ENCODE measurements around the gene C20orf204.

C20orf204 gene

DNA sequence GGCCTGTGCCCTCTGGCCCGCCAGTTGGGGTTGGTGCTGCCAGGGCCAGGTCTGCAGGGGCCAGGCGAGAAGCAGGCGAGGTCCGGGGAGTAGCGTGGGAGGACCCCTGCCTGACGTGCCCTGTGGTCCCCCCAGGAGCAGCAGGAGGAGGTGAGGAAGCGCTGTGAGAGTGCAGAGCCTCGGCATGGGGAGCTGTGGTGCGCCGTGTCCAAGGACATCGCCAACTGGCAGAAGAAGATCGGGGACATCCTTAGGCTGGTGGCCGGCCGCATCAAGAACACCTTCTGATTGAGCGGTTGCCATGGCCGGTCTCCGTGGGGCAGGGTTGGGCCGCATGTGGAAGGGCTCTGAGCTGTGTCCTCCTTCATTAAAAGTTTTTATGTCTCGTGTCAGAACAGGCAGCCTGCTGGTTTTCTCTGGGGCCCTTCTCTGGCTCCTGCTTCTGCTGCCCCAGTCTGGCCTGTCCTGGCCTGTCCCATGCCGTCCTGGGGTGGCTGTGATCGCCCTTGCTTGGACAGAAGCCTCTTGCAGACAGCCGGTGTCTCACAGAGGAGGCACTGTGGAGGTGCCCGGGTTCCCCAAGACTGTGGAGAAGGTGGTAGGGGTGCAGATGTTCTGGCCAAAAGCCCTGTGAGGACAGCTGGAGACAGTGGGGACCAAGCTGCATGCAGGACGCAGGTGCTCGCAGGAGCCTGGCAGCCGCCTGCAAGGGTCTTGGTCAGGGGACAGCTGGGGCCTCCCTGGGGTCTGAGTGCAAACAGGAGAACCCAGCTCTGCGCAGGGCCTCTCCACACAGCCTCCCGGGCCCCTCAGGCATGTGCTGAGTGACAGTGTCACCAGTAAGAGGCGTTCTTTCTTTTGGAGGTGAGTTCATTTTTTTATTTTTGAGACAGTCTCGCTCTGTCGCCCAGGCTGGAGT lies 3.0 kb upstream of the C20orf204 start:
- H3K27ac ChIP-seq, result peak overlapping the region; percentile 33
- DNase-seq (ENCODE audit: low spot score), result no peak
- TF ChIP-seq, protein P1, sequence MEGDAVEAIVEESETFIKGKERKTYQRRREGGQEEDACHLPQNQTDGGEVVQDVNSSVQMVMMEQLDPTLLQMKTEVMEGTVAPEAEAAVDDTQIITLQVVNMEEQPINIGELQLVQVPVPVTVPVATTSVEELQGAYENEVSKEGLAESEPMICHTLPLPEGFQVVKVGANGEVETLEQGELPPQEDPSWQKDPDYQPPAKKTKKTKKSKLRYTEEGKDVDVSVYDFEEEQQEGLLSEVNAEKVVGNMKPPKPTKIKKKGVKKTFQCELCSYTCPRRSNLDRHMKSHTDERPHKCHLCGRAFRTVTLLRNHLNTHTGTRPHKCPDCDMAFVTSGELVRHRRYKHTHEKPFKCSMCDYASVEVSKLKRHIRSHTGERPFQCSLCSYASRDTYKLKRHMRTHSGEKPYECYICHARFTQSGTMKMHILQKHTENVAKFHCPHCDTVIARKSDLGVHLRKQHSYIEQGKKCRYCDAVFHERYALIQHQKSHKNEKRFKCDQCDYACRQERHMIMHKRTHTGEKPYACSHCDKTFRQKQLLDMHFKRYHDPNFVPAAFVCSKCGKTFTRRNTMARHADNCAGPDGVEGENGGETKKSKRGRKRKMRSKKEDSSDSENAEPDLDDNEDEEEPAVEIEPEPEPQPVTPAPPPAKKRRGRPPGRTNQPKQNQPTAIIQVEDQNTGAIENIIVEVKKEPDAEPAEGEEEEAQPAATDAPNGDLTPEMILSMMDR (conservative IDR thresholded peaks at IDR 0.05; ENCODE audit: low read depth), result no peak
- ChIA-PET CTCF (interaction anchor here (0.6 to 1.0 kb wide), 2 partner anchors 19 to 24 kb away, joined by 3 to 4 read pairs; no protein-coding TSS in a partner anchor), POLR2A (ENCODE audit: low non-redundant PET) (no interaction called here)

DNA sequence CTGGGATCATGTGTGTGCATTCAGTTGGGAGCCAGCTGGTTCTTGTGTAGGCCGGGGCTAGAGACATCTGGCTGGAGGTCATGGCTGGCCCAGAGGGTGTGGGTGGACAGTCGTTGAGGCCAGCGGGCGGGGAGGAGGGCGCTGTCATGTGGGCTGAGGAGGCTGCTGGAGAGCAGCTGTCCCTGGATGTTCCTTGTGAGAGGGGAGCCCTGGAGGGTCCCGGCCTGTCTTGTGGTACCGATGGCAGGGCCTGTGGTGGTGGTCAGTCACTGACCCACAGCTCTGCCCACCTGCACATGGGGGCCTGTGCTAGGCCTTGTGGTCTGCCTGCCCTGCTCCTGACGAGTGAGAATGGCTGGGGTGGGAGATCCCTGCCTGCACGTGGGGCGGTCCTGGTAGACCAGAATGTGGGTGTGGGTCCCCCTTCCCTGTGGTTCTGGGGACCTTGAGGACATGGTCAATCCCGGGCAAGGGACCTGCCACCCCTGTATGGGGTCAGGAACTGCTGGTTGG lies 1.9 kb upstream of the C20orf204 start:
- CTCF ChIA-PET, result interaction anchor here (0.9 kb wide), 1 partner anchor 36 kb away, joined by 5 read pairs; no protein-coding TSS in a partner anchor
- TF ChIP-seq, protein P1 (conservative IDR thresholded peaks at IDR 0.05; ENCODE audit: low read depth), result no peak
- peak overlapping the region; percentile 33 for H3K27ac ChIP-seq
- DNase-seq (ENCODE audit: low spot score), result no peak
- POLR2A ChIA-PET (ENCODE audit: low non-redundant PET), result interaction anchor here (0.7 kb wide), 1 partner anchor 29 kb away, joined by 6 read pairs; the partner anchor contains the start of gene TCEA2

DNA sequence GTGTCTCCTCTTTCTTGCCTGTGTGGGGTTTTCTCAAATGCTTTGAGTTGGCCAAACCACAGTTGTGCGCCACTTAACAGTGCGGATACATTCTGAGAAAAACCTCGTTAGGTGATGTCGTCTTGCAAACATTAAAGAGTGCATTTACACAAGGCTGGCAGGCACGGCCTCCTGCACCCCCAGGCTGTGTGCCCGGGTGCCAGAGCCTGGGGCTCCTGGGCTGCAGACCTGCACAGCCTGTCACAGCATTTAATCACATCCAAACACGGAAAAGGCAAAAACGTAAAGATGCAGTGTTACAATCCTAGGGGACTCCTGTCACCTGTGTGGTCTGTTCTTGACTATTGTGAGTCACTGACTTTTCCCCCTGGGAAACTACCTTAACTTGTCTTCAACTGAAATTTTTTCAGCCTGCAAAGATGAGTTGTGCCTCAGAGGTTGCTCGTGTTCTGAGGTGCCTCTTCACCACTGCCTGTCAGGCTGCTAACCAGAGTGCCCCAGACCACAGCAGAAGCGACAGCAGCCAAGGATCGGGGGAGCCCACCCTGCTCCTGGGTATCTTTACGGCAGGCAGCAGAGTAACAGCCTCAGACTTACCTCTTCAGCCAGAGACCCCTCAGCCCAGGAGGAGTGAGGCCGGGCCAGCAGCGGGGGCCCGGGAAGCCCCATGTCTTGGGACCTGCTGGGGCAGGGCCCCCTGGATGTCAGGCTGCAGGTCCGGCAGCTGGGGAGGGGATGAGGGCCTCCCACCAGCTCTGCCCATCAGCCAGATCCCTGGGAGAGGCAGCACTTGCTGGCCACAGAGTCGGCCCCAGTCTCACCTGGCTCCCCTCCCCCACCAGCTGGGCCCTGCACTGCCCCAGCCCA lies 683 bp upstream of the C20orf204 start:
- TF ChIP-seq, protein P1 (conservative IDR thresholded peaks at IDR 0.05; ENCODE audit: low read depth), result no peak
- POLR2A ChIA-PET (ENCODE audit: low non-redundant PET), result no interaction called here
- CTCF ChIA-PET, result interaction anchor here (1.1 to 6.4 kb wide), 2 partner anchors 25 to 85 kb away, joined by 4 to 98 read pairs; partner anchors contain the start of gene TCEA2
- peak overlapping the region; percentile 33 for H3K27ac ChIP-seq
- no peak for DNase-seq (ENCODE audit: low spot score)

- ChIA-PET POLR2A (ENCODE audit: low non-redundant PET) (interaction anchor here (1.0 kb wide), 1 partner anchor 26 kb away, joined by 4 read pairs; the partner anchor contains the start of gene TCEA2), CTCF (interaction anchor here (0.7 to 6.4 kb wide), 7 partner anchors 8 to 607 kb away, joined by 3 to 98 read pairs (median 4); partner anchors contain the start of gene TCEA2)
- no peak for DNase-seq (ENCODE audit: low spot score)
- TF ChIP-seq, protein P1 (conservative IDR thresholded peaks at IDR 0.05; ENCODE audit: low read depth), result no peak
- no peak overlapping the region for H3K27ac ChIP-seq
Observed at GRCh38 chr20:64036346-64037198, 590 bp downstream of the C20orf204 start.

GRCh38 chr20:64037199-64037497 lies 1.2 kb downstream of the C20orf204 start:
- no peak overlapping the region for H3K27ac ChIP-seq
- CTCF ChIA-PET, result interaction anchor here (0.7 to 6.4 kb wide), 8 partner anchors 8 to 607 kb away, joined by 3 to 98 read pairs (median 8); partner anchors contain the start of gene TCEA2
- no peak for DNase-seq (ENCODE audit: low spot score)
- TF ChIP-seq, protein P1 (conservative IDR thresholded peaks at IDR 0.05; ENCODE audit: low read depth), result no peak
- POLR2A ChIA-PET (ENCODE audit: low non-redundant PET), result interaction anchor here (1.0 kb wide), 1 partner anchor 26 kb away, joined by 4 read pairs; the partner anchor contains the start of gene TCEA2

All from RWPE1 (cell line).